Measurements from ENCODE around the gene KIRREL2. TPM values are rescaled to one million over a fixed set of nuclear protein-coding genes. Genes with fewer than 3 reads are reported as not detected.

Gene KIRREL2
- total and polyA plus RNA-seq, 9 of the 15 experiments (the other 6 are each of a cell fraction or from before 2014, with no cell fraction given), result 0.01 to 0.12 (median 0.09) TPM; not detected in 4

GRCh38 chr19:35899547-35900214, 43.0 kb downstream of the KIRREL2 start (continued):
- TF ChIP-seq RERE (CRISPR knock-in tag; IDR thresholded peaks at IDR 0.05; ENCODE audit: borderline replicate concordance) (no peak), ESRRB (CRISPR knock-in tag; IDR thresholded peaks at IDR 0.05; ENCODE audit: borderline replicate concordance) (no peak), MCM5 (IDR thresholded peaks at IDR 0.05; ENCODE audit: low read depth) (no peak), RBM34 (IDR thresholded peaks at IDR 0.05; ENCODE audit: borderline replicate concordance, insufficient read depth, low read length) (no peak), ZKSCAN8 (CRISPR knock-in tag; IDR thresholded peaks at IDR 0.05) (no peak), FOXA3 (CRISPR knock-in tag; conservative IDR thresholded peaks at IDR 0.05 in 1 of 2, IDR thresholded peaks at IDR 0.05 in 1 of 2) (no peak), MAX (CRISPR knock-in tag; IDR thresholded peaks at IDR 0.05) (no peak), ELF2 (CRISPR knock-in tag; IDR thresholded peaks at IDR 0.05) (no peak), ZFP30 (CRISPR knock-in tag; IDR thresholded peaks at IDR 0.05; ENCODE audit: borderline replicate concordance) (no peak), POU5F1 (IDR thresholded peaks at IDR 0.05; ENCODE audit: borderline replicate concordance, low read depth, low read length, partially characterized antibody) (no peak), KLF1 (tag; IDR thresholded peaks at IDR 0.05) (no peak), KDM1A (IDR thresholded peaks at IDR 0.05) (no peak), ZNF512 (tag; IDR thresholded peaks at IDR 0.05) (no peak), SMAD2 (IDR thresholded peaks at IDR 0.05; ENCODE audit: low read depth, low read length) (no peak)
